RWPE2 (cell line): Measurements from ENCODE around the gene ARL8A.

ENCODE experiments used
- ATAC-seq: fragments of 200-7000 bp; cut with Tn5 transposase; 3 replicates; pipeline ENCODE4 v1.9.1; 2021; ENCODE audit warnings: low read depth
- DNase-seq: peaks from one replicate; pipeline ENCODE4 v3.0.0-alpha.2; 2020; ENCODE audit warnings: low spot score
- H3K27ac ChIP-seq: fragments of 450-650 bp; 2 replicates; pipeline ENCODE4 v1.5.1; 2017; ENCODE audit warnings: mild to moderate bottlenecking; ENCODE audit not compliant: poor library complexity, severe bottlenecking
- H3K27me3 ChIP-seq: fragments of 250-450 bp; sonication (Bioruptor Pico); 2 replicates; pipeline ENCODE4 v1.5.1; 2021; ENCODE audit warnings: mild to moderate bottlenecking, moderate library complexity; ENCODE audit not compliant: insufficient read depth, poor library complexity, severe bottlenecking
- H3K36me3 ChIP-seq: fragments of 250-450 bp; sonication (Bioruptor Pico); 2 replicates; pipeline ENCODE4 v1.5.1; 2020; ENCODE audit warnings: low read depth, mild to moderate bottlenecking, moderate library complexity
- H3K4me1 ChIP-seq: fragments of 250-450 bp; sonication (Bioruptor Pico); 2 replicates; pipeline ENCODE4 v1.5.1; 2021; ENCODE audit warnings: mild to moderate bottlenecking, moderate library complexity; ENCODE audit not compliant: insufficient read depth, poor library complexity, severe bottlenecking
- H3K4me3 ChIP-seq: fragments of 250-450 bp; sonication (Bioruptor Pico); 2 replicates; pipeline ENCODE4 v1.5.1; 2021; ENCODE audit warnings: mild to moderate bottlenecking, moderate library complexity; ENCODE audit not compliant: severe bottlenecking
- H3K9me3 ChIP-seq: fragments of 250-450 bp; sonication (Bioruptor Pico); 2 replicates; pipeline ENCODE4 v1.5.1; 2021; ENCODE audit warnings: mild to moderate bottlenecking, moderate library complexity; ENCODE audit not compliant: severe bottlenecking
- CTCF ChIP-seq: fragments of 450-650 bp; IDR thresholded peaks from one replicate; pipeline ENCODE4 v1.5.1; 2017; ENCODE audit warnings: mild to moderate bottlenecking, moderate library complexity; ENCODE audit not compliant: poor library complexity, severe bottlenecking

Gene ARL8A

DNA sequence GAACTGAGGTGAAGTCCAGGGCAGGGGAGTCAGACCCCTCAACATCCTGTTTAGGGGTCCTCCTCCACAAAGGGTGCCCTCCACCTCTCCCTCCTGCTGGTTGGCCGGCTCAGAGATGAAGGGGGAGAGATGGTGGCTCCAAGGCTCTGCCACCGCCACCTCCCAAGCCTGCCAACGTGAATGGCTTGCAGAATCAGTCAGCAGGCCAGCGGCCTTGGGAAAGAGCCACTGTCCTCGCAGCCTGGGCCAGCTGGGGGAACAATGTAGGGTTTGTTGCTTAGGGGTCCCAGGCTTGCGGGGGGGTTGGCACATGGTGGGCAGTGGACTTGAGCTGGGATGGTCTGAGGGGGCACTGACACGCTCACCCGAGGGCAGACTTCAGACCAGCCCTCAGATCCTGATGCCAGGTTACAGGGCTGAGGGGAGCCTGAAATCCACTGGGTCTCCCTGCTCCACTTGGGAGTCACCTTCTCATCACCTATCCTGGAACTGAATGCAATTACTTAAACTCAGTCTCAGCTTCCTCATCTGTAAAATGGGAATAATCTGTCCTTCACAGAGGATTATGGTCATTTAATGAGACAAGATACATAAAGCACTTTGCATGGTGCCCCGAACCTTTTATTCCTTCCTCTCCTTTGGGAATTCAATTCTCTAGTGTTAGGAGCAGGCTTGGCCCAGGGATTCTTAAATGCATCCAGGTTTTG lies 13.6 kb downstream of the ARL8A start:
- peaks cover 22% of the 10 kb centered on the region for H3K36me3 ChIP-seq
- no peak for TF ChIP-seq CTCF
- ATAC-seq (no peak), DNase-seq (no peak)
- no peak overlapping the region for H3K4me3 ChIP-seq
- no peaks in the 10 kb centered on the region for H3K9me3 ChIP-seq
- H3K4me1 ChIP-seq = no peaks in the 10 kb centered on the region
- H3K27ac ChIP-seq = no peak overlapping the region
- H3K27me3 ChIP-seq = no peaks in the 10 kb centered on the region

DNA sequence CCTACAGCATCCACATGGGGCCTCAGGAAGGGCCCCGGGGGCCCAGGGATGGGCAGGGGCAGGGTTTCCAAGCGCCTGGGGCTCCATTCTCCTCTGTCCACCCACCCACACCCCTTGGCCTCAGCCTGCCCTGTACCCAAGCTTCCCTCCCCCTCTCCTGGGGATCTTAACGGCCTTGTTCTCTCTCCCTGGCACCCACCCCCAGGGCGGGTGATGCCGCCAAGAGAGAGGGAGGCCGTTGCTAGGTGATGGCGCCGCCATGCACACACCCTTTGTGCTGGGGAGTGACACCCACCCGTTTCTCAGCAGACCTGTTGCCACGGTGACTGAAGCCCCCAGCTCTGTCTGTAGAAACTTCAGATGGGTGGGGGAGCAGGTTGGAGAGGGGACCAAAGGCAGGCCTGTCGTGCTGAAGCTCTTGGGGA lies 14.2 kb downstream of the ARL8A start:
- Histone ChIP-seq H3K27me3 (no peaks in the 10 kb centered on the region), H3K9me3 (no peaks in the 10 kb centered on the region), H3K36me3 (peaks cover 22% of the 10 kb centered on the region), H3K27ac (no peak overlapping the region), H3K4me3 (no peak overlapping the region), H3K4me1 (no peaks in the 10 kb centered on the region)
- ATAC-seq (peak; percentile 4; the same call in 1 of the 3 replicates), DNase-seq (no peak)
- TF ChIP-seq CTCF = no peak

GRCh38 chr1:202129453-202130296 lies 14.9 kb downstream of the ARL8A start:
- Histone ChIP-seq H3K36me3 (peaks cover 17% of the 10 kb centered on the region), H3K27me3 (no peaks in the 10 kb centered on the region), H3K4me3 (no peak overlapping the region), H3K9me3 (no peaks in the 10 kb centered on the region), H3K4me1 (no peaks in the 10 kb centered on the region), H3K27ac (no peak overlapping the region)
- TF ChIP-seq CTCF = no peak
- DNase-seq = no peak
- peak; percentile 16; the same call in 1 of the 3 replicates for ATAC-seq

DNA sequence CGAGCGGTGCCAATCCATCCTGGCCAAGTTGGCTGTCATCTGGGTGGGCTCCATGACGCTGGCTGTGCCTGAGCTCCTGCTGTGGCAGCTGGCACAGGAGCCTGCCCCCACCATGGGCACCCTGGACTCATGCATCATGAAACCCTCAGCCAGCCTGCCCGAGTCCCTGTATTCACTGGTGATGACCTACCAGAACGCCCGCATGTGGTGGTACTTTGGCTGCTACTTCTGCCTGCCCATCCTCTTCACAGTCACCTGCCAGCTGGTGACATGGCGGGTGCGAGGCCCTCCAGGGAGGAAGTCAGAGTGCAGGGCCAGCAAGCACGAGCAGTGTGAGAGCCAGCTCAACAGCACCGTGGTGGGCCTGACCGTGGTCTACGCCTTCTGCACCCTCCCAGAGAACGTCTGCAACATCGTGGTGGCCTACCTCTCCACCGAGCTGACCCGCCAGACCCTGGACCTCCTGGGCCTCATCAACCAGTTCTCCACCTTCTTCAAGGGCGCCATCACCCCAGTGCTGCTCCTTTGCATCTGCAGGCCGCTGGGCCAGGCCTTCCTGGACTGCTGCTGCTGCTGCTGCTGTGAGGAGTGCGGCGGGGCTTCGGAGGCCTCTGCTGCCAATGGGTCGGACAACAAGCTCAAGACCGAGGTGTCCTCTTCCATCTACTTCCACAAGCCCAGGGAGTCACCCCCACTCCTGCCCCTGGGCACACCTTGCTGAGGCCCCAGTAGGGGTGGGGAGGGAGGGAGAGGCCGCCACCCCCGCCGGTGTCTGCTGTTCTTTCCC lies 16.5 kb downstream of the ARL8A start:
- Histone ChIP-seq H3K36me3 (peaks cover 4% of the 10 kb centered on the region; the same call in 1 of the 2 replicates), H3K27ac (no peak overlapping the region), H3K4me1 (no peaks in the 10 kb centered on the region), H3K9me3 (no peaks in the 10 kb centered on the region), H3K27me3 (no peaks in the 10 kb centered on the region), H3K4me3 (no peak overlapping the region)
- no peak for TF ChIP-seq CTCF
- ATAC-seq (no peak), DNase-seq (no peak)
